ENCODE data around the gene NBPF9.
A peak's percentile ranks its signal among the peaks of the same experiment; 100 is the strongest.
"Not testable (repeated sequence)": the region's sequence is repeated elsewhere in the genome, so short reads cannot be mapped to it uniquely, and the experiment has no call there.

NBPF9 gene, protein sequence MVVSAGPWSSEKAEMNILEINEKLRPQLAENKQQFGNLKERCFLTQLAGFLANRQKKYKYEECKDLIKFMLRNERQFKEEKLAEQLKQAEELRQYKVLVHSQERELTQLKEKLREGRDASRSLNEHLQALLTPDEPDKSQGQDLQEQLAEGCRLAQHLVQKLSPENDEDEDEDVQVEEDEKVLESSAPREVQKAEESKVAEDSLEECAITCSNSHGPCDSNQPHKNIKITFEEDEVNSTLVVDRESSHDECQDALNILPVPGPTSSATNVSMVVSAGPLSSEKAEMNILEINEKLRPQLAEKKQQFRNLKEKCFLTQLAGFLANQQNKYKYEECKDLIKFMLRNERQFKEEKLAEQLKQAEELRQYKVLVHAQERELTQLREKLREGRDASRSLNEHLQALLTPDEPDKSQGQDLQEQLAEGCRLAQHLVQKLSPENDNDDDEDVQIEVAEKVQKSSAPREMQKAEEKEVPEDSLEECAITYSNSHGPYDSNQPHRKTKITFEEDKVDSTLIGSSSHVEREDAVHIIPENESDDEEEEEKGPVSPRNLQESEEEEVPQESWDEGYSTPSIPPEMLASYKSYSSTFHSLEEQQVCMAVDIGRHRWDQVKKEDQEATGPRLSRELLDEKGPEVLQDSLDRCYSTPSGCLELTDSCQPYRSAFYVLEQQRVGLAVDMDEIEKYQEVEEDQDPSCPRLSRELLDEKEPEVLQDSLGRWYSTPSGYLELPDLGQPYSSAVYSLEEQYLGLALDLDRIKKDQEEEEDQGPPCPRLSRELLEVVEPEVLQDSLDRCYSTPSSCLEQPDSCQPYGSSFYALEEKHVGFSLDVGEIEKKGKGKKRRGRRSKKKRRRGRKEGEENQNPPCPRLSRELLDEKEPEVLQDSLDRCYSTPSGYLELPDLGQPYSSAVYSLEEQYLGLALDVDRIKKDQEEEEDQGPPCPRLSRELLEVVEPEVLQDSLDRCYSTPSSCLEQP (N-terminal part only)

DNA sequence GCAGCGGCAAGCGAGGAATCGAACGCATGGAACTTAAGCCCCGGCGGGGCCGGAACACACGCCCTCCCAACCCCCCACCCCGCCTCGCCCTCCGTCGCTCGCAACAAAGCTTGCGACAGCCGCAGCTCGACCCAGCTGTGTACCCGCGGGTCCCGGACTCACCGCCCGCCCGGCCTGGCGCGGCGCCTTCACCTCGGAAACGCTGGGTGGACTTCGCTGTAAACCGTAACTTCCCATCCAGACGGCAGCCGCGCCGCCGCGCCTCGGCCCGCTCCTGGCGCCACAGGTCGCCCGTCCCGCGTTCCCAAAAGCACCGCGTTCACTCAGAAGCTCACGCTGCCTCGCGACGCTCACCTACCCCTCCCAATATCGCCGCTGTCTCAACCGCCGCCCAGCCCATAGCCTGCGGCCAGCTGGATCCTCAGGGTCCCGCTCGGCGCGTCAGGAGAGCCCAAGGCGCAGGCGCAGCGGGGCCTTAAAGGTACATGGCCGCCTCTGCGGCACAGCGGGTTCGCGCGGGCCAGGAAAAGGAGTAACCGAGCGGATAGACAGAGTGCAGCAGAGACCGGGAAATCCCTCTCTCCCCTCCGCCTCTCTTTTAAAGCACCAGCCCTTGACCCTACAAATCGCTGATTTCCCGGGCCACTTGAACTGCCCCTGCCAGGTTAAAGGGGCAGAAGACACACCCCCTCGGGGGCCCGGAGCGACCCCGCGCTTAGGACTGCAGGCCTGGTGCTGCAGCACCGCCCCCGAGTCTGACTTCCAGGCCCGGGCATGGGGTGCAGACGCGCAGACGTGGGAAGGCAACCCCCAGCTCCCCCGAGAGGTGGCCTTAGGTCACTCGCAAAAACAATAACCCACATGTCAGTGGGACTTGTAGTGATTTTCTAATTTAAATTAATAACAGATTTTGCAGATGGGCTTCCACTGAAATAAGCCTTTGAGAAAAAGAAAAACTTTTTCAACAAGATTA is at the start of gene NBPF9:
NBPF9 (minus strand) TSS at position 443 of the 973 bp plus-strand sequence. CDS start 21,412 bp downstream, outside the sequence.
- DNase-seq, result peak in 1 of 2 experiments; percentile 30

DNA sequence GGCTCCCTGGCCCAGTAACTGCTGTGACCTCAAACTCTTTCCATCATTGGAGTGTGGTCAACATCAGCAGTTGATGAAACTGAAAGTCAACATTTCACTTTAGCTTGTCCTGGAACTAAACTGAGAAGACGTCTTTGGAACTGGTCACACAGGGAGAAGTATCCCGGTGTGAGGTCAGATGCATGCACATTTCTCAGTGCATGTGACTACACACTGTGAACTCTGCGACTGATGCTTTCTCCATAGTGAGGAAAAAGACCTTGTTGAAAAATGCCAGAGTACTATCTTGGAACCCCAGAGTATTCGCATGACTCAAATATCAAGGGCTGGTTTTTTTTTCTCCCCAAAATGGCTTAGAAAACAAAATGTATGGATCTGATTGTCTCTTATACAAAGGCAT is 46.6 kb upstream of the NBPF9 start:
- DNase-seq, result not testable (repeated sequence)

DNA sequence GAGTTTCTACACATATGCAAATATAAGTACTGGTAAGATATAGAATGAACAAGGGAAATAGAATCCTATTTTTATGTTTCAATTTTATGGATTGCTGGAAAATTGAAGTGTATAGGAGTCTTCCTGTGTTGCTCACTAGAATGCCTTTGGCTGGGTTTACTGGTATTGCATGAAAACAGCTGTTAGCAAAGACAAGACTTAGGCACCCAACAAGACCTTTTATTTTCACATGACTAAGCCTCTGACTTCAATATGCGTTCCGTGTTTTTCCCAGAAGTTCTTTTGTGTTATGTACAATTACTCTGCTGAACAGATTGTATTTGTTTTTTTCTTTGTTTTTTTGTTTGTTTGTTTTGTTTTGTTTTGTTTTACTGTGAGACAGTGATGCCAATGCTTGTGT is 34.2 kb upstream of the NBPF9 start:
- not testable (repeated sequence) for DNase-seq

DNA sequence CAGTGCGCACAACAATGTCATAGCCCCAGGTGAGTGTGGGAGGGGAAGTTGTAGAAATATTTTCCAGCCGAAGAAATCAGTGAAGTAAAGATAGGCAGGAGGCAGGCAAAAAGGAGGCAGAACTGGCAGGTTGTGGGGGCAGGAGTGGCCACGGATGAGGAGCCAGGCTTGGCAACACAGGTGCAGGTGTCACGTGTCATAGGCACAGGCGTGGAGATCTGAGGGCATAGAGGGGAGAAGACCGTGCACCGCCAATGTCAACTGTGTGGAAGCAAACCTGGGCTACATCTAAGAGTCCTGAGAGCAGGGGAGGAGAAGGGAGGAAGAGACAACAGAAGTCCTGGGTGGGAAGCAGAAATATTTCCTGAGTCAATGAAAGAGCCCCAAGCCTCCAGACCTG is 27.6 kb upstream of the NBPF9 start:
- DNase-seq, result not testable (repeated sequence)

DNA sequence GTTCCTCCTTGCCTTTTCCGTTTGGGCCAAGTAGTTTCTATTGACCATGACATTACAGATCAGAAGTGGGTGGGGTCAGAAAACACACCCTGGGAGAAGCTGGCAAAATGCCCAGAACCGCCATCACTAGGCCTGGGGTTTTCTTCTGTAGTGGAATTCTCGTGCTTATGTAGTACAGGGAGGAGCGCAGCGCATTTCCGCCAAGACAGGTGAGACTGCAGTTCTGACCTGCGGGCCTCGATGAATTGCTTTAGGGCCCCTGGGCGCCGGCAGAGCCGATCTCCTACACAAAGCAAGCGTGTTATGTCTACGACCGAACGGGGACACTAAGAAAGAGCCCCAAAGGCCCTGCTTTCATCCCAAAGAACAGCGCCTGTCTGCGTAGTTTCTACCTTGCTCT is 25.9 kb upstream of the NBPF9 start:
- not testable (repeated sequence) for DNase-seq

DNA sequence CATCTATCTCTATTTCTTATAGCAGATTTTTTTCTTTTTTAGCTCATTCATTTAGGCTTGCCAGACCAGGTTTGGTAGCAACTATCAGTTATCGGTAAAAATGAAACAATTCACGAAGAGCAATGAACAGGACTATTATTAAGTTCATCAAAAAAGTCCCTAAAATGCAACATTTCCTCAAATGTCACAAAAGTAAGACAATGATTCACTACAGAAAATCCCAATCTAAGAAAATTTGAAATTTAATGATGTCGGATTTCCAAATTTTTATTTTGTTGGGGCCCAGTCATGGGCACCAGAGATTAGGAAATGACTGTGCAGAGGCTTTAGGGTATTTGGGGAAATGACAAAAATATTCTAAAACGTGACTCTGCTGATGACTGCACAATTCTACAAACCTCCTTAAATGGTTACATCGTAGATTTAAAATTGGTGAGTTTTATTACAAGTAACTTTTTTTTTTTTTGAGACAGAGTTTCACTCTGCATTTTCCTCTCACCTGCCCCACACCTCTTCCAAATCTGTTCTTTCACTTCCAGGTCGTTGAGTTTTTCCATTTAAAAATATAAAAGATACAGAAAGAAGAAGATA is 23.3 kb upstream of the NBPF9 start:
- not testable (repeated sequence) for DNase-seq

DNA sequence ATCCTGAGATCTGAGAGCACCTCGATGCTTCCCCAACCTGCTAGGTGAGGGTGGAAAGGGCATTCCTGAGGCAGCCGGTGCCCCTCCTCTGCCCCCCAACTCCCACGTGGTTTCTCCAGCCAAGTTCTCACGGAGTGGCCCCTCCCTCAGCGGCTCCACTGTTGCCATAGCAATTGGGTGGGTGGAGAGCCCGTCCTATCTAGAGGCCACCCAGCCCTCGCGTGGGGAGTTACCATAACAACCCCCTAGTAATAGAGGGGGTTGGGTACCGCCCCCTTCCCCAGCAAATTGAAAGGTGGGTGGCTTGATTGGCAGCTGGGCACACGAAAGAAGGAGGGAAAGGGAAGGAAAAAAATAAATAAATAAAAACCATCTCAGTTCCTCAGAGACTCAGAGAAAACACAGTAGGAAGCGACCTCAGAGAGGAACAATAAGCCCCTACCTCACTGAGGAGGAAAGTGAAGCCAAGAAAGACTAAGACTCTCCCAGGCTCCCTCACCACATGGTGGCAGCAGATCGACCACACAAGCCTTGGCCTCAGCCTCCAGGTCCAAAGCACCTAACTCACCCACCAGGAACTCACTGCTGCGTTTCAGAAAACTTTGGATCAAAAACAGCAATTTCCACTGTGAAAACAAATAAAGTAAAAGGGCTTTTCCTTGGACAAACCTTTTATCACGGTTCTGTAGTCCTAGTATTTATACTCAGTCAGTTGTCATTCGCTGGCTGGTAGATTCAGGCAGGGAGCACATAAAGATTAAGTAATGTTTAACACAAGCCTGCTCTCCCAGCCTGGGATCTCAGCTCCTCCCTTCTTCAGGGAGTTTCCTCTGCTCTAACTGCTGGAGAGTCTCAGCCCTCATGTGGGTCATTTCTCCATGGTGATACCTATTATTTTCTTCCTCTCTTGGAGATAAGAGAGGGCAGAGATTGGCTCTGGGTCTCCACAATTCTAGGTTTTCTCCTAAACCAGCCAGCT is 20.9 kb upstream of the NBPF9 start:
- DNase-seq, result not testable (repeated sequence)

DNA sequence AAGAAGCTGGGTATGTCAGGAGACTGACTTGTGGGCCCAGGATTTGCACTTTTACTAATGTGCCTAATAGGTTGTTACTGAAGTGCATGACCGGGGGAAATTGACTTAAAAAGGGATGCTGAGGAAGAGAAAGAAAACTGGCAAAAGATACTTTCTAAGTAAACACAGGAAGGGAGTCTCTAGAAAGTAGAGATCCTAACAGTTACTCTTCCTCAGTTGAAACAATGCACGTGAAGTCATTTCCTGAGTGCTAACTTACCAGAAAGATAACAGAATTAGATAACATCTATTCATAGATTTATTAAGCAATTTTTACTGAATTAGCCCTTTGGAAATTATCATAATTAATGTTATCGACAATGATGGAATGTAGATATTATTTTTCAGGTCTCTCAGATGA is 9.5 kb upstream of the NBPF9 start:
- DNase-seq, result not testable (repeated sequence)

DNA sequence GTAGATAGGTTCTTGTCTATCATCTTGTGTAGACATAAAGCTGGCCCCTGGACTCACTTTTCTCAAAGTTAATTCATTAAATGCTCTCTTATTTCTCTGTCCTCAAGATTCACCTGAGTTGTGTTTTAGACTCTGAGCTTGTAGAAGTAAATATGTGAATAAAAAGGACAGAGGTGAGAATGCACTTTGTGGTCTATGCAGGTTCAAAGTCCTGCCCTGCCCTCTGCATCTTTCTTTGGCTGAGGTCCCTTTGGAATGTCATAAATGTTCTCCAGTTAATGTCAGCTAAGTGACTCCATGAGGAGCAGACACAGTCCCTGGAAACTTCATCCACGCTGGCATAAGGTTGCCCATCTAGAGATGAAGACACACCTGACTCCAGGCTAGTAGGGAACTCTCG is 7.0 kb upstream of the NBPF9 start:
- DNase-seq, result not testable (repeated sequence)

DNA sequence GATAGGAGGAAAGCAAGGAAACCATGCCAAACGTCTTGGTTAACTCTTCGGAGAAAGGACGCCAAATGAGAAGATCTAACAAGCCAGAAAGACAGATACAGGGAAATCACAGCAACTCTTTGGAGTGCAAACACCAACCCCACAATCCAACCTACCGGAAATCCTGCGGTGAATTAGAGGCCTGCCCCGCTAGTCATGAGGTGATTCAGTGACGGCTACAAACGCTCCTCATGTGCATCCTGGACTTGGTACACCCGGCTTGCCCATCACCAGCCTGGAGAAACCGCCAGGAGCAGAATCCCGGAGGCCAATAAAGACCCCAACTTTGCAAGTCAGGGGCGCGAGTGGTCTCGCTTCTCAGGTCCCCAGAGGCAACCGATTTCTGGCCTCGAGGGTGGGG is 777 bp downstream of the NBPF9 start:
- DNase-seq, result not testable (repeated sequence)

DNA sequence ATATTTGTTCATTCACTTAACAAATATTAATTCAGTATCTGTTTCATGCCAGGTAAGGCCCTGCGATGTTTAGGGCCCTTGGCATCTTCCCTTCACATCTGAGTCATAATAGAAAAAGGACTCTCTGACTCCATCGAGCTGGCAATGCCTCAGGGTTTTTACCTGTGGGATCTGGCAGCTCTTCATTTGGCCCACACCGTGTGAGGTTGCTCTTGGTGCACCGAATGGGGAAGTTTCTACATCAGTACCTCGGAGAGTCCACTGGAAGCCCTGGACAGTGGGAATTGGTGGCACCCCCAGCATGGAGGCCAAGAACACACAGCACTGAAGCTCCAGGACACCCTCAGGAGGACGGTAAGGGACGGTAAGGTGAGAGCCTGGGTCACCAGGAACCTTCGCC is 5.1 kb downstream of the NBPF9 start:
- not testable (repeated sequence) for DNase-seq

DNA sequence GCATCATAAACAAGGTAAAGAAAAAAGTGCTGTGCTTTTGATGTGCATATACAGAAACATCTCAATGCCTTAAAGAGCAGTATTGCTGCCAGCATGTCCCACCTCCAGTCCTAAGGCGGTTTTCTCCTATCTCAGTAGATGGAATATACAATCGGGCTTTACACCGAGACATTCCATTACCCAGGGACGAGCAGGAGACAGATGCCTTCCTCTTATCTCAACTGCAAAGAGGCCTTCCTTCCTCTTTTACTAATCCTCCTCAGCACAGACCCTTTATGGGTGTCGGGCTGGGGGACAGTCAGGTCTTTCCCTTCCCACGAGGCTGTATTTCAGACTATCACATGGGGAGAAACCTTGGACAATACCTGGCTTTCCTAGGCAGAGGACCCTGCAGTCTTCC is 10.2 kb downstream of the NBPF9 start:
- not testable (repeated sequence) for DNase-seq

DNA sequence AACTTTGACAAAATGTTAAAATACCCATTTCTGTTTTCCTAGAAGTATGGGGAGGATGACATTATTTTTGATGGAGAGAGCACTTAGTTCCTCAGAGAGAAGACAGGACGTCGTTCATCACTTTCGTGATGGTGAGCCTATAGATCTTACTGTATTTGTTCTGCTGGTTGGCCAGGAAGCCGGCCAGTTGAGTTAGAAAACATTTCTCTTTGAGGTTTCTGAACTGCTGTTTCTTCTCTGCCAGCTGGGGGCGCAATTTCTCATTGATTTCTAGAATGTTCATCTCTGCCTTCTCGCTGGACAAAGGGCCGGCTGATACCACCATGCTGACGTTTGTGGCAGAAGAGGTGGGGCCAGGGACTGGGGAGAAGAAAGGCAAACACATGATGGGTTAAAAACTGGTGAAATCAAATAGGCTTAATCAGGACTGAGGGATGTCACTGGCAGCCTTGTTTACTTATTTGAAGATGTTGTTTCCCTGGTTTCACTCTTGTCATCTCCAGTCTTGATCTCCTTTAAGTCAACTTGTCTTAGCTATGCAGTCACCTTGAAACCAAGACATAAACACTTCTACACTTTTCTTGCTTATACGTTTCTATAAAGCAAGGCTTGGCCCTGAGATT is 27.7 kb downstream of the NBPF9 start:
- DNase-seq, result not testable (repeated sequence)

DNA sequence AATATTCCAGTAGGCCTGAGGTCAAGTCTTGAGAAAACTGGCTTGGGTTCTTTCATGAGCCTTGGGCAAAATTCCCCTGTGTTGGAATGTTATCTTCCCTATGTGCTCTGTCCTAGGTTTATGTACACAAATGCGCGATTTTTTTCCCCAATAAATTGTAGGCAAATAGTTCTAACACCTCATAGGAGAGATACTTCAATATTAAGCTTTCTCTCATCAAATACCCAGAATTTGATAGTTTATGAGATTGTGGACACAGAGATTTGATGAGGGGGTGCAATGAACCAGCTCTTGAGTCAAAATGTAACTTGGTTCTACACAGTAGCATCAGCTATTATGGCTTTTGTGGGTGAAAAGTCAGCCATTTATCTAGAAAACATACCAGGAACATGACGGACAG is 38.7 kb downstream of the NBPF9 start:
- DNase-seq, result not testable (repeated sequence)

DNA sequence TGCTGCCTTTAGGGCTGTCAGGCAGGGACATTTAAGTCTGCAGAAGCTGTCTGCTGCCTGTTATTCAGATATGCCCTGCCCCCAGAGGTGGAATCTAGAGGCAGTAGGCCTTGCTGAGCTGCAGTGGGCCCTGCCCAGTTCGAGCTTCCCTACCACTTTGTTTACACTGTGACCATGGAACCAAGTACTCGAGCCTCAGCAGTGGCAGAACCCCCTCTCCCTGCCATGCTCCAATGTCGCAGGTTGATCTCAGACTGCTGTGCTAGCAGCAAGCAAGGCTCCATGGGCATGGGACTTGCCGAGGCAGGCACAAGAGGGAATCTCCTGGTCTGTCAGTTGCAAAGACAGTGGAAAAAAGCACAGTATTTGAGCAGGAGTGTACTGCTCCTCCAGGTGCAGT is 60.3 kb downstream of the NBPF9 start:
- not testable (repeated sequence) for DNase-seq

DNA sequence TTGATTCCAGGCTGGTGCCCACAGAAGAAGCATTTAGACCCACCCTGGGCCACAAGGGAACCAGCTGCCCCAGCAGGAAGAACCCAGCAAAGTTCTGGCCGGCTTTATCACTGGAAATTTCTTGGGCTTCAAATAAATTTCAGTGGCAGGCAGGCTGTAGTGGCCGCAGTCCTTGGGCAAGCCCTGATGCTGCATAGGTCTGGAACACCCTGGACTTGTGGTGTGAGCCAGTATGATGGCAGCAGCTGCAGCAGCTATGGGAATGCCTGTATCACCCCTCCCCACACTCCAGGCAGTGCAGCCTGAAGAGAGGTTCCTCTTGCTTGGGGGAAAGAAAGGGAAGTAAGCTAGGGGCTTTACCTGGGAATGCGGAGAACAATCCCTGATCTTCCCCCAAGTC is 69.4 kb downstream of the NBPF9 start:
- DNase-seq, result not testable (repeated sequence)

DNA sequence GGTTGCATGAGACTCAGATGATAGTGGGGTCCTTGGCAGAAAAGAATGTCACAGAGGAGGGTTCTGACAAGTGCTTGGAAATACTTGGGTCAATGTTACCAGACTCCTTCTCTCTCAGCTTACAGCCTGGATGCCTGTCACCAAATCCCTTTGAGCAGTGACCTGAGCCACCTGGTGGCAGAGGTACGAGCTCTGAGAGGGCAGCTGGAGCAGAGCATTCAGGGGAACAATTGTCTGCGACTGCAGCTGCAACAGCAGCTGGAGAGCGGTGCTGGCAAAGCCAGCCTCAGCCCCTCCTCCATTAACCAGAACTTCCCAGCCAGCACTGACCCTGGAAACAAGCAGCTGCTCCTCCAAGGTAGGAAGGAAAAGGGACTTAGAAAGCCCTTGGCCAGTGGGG is 79.0 kb downstream of the NBPF9 start:
- DNase-seq, result not testable (repeated sequence)

DNA sequence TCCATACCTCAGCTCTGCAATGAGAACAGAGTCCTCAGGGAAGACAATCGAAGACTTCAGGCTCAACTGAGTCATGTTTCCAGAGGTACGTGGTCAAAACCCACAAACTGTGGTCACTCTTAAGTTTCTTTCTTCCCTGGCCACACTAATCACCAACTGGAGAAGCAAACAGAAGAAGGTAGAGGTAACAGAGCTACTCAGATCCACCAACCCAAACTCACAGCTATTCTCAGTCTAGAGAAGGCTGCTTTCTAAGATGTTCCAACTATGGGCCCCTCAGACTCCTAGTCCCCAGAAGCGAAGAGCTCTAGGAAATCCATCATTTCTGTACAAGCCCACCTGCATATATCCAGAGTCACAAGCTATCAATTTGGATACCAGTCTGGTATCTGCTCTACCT is 84.8 kb downstream of the NBPF9 start:
- not testable (repeated sequence) for DNase-seq

DNA sequence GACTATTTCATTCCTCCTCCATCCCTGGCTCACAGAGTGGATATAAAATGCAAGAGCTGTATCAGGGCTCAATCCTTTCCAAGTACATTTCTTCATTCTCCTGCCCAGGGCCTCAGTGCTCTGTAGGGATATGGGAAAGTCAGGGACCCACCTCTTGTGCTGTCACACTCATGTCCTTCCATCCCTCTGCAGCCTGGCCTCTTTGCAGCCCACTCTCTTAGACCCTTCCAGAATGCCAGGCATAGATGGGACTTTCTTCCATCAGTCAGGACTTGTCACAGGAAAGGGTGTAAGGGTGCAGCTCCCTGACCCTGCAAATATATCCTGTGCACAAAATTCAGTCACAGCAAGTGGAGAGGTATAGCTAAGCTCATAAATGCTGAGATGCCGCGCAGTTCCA is 86.7 kb downstream of the NBPF9 start:
- DNase-seq, result not testable (repeated sequence)

DNA sequence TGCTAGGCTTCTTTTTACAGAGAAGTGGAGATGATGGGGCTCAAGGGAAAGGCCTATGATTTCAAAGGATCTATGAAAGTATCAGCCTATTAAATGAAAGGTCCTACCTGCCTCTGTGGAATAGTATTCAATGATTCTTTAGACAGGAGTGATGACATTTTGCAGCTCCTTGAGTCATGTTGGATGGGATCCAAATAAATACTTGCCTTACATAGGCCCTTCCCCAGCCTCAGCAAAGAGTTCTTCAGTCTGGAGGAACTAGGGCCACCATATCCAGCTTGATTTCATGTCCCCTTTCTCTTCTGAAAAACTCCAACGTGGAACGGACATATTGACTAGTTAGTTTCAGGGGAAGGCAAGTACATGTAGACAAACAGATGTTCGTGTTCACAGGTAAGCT is 87.8 kb downstream of the NBPF9 start:
- DNase-seq, result not testable (repeated sequence)
